HCEC 1CT (cell line): ENCODE results near the gene ICAM5.
A peak's percentile ranks its signal among the peaks of the same experiment; 100 is the strongest.
"Not testable (repeated sequence)": the region's sequence is repeated elsewhere in the genome, so short reads cannot be mapped to it uniquely, and the experiment has no call there.

Experiments used
- DNase-seq: peaks from one replicate; pipeline ENCODE4 v3.0.0-alpha.2; 2017

Gene ICAM5

GRCh38 chr19:10270616-10271394 is 18.9 kb upstream of the ICAM5 start, which contains the start of gene ICAM1:
Gene ICAM1 (plus strand): TSS chr19:10271120. CDS start chr19:10271160, 40 bp downstream.
- DNase-seq, result peak; percentile 72

- DNase-seq, result no peak
Measured at GRCh38 chr19:10271543-10272086, 18.1 kb upstream of the ICAM5 start.

- no peak for DNase-seq
Measured at GRCh38 chr19:10274589-10274988, 15.2 kb upstream of the ICAM5 start.

- DNase-seq, result no peak
Measured at GRCh38 chr19:10277795-10278589, 11.8 kb upstream of the ICAM5 start.

- no peak for DNase-seq
Measured at GRCh38 chr19:10278935-10279334, 10.8 kb upstream of the ICAM5 start.

- no peak for DNase-seq
Measured at GRCh38 chr19:10279737-10280442, 9.9 kb upstream of the ICAM5 start.

GRCh38 chr19:10282043-10282442 is 7.7 kb upstream of the ICAM5 start:
- DNase-seq, result not testable (repeated sequence)

GRCh38 chr19:10283301-10284064 is 6.3 kb upstream of the ICAM5 start:
- no peak for DNase-seq

- DNase-seq, result no peak
Measured at GRCh38 chr19:10284065-10284959, 5.4 kb upstream of the ICAM5 start.

- DNase-seq, result no peak
Measured at GRCh38 chr19:10284960-10285278, 4.8 kb upstream of the ICAM5 start.

- DNase-seq, result no peak
Measured at GRCh38 chr19:10285393-10285792, 4.4 kb upstream of the ICAM5 start.

- no peak for DNase-seq
Measured at GRCh38 chr19:10286803-10287737, 2.7 kb upstream of the ICAM5 start, which contains the start of gene ICAM4. Gene ICAM4 (plus strand): TSS chr19:10286955. CDS start chr19:10287013, 58 bp downstream.

- peak; percentile 72 for DNase-seq
Measured at GRCh38 chr19:10288662-10289166, 1.0 kb upstream of the ICAM5 start.

GRCh38 chr19:10289167-10289835 is 451 bp upstream of the ICAM5 start:
- DNase-seq, result peak; percentile 65

GRCh38 chr19:10290357-10290875 is 664 bp downstream of the ICAM5 start:
- DNase-seq, result no peak

GRCh38 chr19:10290876-10291553 is 1.3 kb downstream of the ICAM5 start:
- DNase-seq, result no peak

- no peak for DNase-seq
Measured at GRCh38 chr19:10291554-10292205, 1.9 kb downstream of the ICAM5 start.
